ENCODE data around the gene MPHOSPH9.
"Not testable (repeated sequence)": the region's sequence is repeated elsewhere in the genome, so short reads cannot be mapped to it uniquely, and the experiment has no call there.

The MPHOSPH9 gene

DNA sequence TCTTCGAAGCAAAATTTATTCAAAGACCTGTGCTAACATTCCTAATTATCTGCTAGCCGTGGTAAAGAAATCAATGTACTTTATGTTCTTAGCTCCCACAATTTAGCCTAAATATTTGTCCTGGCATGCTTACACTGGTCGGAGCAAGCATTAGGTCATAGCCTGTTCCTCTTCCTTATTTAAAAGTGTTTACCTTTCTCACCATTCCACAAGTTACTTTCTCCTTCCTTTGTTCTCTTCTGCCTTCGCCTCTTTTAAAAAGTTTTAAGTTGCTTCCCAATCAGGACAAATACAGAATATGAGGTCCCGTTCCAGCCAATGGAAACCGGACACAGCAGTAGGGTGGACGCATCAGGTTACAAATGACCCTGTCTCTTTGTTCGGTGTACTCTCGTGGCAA lies 27.1 kb upstream of the MPHOSPH9 start:
- DNase-seq: no peak

DNA sequence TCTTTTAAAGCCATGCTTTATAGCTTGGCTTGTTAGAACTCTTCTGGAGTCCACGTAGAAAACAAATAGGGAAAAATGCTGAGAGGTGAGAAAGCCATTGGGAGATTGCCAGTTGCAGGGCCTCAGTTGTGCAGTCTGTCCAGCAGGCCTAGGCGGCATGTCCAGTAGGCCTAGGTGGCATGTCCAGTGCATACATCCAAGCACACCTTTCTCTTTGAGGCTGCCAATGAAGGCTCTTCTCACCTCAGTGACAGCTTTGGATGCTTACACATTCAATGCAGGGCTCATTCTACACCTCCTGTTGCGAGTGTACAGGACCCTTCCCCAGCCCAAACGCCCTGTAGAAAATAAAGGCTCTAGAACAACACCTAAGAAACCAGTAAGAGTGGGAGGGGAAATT lies 25.7 kb upstream of the MPHOSPH9 start:
- DNase-seq: no peak

DNA sequence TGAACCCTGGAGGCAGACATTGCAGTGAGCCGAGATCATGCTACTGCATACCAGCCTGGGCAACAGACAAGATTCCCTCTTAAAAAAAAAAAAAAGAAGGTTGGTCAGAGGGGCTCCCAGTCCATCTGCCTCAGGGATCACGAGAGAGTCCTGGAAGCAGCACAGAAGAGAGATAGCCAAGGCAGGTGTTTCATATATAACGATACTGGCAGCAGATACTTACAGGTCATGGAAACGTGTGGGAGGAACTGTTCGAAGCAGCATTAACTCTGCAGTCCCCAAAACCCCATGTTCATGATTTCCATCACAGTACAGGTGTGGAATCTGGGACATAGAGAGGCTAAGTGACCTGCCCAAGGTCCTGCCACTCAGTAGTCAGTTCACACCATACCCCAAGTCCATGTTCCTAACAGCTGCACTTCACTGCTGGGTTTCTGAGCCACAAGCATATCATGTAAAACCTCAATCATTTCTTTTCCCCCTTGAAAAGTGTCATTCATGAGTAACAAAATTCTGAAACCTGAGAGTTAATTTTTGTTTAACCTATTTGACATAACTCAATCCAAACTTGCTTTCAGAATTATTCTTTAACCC lies 22.0 kb upstream of the MPHOSPH9 start:
- no peak for DNase-seq

DNA sequence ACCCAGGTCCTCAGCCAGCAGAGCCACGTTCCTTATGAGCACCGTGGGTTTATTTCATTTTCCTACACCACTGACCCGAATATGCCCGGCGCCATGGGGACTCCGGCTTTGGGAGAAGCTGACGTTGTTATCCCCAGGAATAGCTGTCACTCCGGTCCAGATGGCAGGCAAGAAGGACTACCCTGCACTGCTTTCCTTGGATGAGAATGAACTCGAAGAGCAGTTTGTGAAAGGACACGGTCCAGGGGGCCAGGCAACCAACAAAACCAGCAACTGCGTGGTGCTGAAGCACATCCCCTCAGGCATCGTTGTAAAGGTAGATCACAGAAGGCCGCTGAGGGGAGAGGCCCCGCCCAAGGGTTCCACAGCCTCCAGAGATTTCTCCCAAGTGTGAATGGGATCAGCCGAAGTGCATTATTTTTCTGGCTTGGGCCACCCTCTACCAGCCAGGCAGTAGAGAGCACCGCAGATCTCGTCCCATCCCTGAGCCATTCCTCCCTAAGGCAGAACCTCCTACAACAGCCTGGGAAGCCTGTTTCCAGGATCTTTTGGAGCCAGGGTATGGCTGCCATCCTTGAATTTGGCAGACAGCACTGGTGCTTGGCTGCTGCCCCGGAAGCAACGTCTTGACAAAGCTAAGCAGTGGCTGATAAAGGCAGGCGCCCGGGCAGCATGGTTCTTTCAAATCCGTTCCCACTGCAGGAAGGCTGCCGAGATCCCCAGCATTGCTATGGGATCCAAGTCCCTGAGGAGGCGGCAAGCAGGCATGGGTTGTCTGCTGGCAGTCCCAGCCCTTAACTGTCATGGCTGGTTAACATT lies 20.9 kb upstream of the MPHOSPH9 start:
- DNase-seq: no peak

DNA sequence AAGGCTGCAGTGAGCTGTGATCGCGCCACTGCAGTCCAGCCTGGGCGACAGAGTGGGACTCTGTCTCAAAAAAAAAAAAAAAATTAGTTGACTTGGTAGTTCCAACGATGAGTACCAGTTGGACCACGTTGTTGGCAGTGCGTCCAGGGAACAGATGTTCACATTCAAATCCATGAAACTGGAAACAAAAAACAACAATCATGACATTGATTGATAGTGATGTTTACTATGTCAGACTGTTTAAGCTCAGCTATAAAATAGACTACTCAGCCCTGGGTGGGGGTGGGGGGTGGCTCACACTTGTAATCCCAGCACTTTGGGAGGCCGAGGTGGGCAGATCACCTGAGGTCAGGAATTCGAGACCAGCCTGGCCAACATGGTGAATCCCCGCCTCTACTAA lies 19.4 kb upstream of the MPHOSPH9 start:
- not testable (repeated sequence) for DNase-seq

DNA sequence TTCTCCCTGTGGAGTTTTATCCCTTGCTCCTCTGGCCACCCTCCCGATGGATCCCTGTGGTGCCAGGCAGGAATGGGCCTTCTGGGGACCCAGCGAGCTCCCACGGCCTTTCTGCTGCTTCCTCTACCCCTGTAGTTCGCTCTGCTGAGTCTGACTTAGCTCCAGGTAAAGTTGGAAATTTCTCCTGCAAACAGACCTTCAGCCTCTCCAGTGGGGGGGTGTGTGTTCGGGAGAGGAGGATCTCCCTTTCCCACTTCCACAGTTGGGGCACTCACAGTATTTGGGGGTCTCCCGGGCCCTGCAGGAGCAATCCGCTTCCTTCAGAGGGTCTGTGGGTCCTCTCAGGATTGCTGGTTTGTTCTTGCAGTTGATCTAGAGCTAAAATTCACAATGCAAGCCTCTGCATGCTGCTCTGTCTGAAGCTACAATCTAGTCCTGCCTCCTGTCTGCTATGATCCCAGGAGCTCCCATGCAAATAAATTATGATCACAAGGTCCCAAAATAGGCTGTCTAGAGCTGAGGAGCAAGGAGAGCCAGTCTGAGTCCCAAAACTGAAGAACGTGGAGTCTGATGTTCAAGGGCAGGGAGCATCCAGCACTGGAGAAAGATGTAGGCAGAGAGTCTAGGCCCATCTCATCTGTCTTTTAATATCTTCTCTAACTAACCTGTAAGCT lies 18.6 kb upstream of the MPHOSPH9 start:
- no peak for DNase-seq

DNA sequence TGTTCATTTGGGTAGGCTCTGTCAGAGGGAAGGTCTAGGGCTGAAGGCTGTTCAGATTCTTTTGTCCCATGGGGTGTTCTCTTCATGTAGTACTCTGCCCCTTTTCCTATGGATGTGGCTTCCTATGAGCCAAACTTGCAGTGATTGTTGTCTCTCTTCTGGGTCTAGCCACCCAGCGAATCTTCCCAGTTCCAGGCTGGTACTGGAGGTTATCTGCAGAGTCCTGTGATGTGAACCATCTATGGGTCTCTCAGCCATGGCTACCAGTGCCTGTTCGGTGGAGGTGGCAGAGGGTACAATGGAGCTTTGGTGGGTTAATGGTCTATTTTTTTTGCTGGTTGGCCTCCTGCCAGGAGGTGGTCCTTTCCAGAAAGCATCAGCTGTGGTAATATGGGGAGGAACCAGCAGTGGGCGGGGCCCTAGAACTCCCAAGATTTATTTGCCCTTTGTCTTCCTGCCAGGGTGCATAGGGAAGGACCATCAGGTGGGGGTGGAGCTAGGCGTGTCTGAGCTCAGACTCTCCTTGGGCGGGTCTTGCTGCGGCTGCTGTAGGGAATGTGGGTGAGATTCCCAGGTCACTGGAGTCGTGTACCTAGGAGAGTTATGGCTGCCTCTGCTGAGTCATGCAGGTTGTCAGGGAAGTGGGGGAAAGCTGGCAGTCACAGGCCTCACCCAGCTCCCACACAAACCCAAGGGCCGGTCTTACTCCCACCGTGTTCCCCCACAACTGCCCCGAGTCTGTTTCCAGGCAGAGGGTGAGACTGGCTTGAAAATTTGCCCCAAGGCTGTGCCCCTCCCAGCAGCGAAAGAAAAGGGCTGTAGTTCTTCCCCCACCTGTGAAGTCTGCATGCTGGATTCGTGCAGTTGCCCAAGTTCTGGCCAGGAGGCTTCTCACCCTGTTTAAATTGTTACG lies 17.8 kb upstream of the MPHOSPH9 start:
- no peak for DNase-seq

DNA sequence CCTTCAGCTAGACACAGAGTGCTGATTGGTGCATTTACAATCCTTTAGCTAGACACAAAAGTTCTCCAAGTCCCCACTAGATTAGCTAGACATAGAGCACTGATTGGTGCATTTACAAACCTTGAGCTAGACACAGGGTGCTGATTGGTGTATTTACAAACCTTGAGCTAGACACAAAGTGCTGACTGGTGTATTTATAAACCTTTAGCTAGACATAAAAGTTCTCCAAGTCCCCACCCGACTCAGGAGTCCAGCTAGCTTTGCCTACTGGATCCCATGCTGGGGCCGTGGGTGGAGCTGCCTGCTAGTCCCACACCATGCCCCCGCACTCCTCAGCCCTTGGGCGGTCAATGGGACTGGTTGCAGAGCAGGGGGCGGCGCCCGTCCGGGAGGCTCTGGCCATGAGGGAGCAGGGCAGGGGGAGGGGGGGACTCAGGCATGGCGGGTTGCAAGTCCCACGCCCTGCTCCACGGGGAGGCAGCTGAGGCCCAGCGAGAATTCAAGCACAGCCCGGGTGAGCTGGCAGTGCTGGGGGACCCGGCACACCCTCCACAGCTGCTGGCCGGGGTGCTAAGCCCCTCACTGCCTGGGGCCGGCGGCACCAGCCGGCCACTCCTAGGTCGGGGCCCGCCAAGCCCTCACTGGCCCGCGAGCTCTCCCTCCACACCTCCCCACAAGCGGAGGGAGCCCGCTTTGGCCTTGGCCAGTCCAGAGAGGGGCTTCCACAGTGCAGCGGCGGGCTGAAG lies 16.2 kb upstream of the MPHOSPH9 start:
- not testable (repeated sequence) for DNase-seq

DNA sequence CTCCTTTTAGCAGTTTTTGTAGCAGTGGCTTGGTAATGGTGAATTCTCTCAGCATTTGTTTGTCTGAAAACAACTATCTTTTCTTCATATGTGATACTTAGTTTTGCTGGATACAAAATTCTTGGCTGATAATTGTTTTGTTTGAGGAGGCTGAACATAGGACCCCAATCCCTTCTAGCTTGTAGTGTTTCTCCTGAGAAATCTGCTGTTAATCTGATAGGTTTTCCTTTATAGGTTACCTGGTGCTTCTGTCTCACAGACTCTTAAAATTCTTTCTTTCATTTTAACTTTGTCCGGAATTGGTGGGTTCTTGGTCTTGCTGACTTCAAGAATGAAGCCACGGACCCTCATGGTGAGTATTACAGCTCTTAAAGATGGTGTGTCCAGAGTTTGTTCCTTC lies 15.2 kb upstream of the MPHOSPH9 start:
- DNase-seq: not testable (repeated sequence)

DNA sequence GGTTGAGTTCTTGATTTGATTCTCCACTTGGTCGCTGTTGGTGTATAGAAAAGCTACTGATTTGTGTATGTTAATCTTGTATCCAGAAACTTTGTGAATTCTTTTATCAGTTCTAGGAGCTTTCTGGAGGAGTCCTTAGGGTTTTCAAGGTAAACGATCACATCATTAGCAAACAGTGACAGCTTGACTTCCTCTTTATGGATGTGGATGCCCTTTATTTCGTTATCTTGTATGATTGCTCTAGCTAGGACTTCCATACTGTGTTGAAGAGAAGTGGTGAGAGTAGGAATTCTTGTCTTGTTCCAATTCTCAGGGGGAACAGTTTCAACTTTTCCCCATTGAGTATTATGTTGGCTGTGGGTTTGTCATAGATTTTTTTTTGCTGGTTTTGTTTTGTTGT lies 12.7 kb upstream of the MPHOSPH9 start:
- no peak for DNase-seq

DNA sequence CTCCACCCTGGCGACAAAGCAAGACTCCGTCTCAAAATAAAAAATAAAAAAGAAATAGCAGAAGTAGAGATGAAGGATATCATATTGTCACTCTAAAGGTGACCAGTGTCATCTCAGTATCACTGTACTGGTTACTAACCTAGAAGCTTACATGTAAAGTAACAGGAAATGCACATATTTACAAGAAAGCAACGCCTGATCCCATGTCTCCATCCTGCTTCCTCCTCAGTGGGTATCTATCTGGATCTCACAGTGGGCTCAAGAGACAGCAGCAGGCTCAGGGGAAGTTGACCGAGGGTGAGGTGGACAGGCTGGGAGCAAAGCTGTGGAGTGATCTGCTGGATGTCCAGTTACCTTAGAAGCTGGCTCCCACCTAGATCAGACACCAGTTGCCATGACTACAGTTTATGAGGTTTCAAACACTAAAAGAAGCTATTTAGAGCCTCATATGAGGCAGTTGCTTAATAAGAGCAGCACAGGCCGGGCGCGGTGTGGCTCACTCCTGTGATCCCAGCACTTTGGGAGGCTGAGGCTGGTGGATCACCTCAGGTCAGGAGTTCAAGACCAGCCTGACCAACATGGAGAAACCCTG lies 10.8 kb upstream of the MPHOSPH9 start:
- DNase-seq: no peak

DNA sequence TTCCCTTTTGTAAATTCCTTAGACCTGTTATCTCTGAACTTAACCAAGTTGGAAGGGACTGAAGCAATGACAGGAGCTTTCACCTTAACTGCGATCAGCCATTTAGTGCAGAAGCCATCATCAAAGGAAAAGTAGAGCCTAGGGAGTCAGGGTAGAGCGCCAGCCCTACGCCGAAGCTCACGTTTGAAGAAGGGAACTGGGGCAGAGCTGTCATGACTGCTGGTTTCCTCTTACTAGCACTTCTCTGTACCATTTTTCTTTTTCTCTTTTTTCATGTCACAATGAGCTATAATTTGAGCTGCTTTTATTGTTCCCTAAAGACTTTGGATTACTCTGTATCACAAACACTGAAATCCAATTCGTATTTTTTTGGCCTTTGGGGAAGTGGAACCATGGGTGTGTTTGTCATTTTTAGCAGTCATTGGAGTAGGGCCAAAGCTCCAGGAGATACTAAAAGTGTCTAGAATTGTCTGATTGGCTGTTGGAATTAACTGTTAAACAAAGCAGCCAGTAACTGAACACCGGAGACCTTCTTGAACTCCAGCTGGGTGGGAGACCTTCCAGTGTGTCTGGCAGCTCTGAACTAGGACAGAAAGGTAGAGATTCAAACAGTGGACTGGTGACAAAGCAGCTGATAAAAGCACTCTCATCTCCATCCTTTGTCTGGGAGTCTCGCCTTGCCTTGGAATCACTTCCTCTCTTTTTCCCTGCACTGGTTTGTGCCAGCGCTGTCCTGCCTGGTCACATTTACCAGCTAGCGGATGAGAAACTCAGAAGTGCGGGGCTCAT lies 9.4 kb upstream of the MPHOSPH9 start:
- peak in 1 of 2 donors; percentile 28 for DNase-seq

DNA sequence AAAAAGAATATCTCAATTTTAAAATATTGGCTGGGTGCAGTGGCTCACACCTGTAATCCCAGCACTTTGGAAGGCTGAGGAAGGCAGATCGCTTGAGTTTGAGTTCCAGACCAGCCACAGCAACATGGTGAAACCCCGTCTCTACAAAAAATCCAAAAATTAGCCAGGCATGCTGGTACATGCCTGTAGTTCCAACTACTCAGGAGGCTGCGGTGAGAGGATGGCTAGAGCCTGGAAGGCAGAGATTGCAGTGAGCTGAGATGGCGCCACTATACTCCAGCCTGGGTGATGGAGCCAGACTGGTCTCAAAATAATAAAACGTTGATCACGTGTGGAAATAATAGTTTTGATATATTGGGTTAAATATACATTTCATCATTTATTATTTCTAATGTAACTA lies 6.0 kb upstream of the MPHOSPH9 start:
- no peak for DNase-seq

DNA sequence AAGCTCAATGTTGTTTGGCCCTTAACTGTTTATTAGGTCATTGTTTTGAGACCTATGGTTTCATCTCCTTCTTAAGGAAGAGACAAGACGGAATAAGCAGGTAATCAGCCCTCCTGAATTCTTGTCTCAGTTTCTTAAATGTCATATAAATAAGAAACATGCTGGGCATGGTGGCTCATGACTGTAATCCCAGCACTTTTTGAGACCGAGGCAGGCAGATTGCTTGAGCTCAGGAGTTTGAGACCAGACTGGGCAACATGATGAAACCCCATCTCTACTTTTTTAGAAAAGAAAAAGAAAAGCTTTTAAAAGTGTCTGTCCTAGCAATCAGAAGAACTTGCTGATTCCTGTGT lies 5.4 kb upstream of the MPHOSPH9 start:
- DNase-seq: no peak

DNA sequence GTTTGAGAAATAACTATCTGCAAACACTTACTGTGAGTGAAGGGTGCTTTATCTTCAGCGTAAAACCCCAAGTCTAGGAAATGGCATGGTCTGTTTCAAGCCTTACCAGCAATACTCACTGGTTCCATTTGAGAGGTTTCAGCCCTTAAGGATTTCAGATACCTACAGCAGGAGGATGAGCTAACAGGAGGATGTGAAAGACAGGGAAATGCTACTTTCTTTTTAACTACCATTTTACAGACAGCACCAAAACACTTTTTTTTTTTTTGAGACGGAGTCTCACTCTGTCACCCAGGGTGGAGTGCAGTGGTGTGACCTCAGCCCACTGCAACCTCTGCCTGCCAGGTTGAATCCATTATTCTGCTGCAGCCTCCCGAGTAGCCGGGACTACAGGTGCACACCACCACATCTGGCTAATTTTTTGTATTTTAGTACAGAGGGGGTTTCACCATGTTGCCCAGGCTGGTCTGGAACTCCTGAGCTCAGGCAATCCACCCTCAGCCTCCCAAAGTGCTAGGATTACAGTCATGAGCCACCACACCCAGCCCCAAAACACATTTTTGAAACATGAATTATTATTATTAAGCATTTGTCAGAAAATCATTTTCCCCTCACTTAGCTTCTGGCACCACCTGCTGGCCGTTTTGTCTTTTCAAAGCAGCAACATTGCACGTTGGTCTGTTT lies 4.8 kb upstream of the MPHOSPH9 start:
- peak; percentile 42 to 84 for DNase-seq

DNA sequence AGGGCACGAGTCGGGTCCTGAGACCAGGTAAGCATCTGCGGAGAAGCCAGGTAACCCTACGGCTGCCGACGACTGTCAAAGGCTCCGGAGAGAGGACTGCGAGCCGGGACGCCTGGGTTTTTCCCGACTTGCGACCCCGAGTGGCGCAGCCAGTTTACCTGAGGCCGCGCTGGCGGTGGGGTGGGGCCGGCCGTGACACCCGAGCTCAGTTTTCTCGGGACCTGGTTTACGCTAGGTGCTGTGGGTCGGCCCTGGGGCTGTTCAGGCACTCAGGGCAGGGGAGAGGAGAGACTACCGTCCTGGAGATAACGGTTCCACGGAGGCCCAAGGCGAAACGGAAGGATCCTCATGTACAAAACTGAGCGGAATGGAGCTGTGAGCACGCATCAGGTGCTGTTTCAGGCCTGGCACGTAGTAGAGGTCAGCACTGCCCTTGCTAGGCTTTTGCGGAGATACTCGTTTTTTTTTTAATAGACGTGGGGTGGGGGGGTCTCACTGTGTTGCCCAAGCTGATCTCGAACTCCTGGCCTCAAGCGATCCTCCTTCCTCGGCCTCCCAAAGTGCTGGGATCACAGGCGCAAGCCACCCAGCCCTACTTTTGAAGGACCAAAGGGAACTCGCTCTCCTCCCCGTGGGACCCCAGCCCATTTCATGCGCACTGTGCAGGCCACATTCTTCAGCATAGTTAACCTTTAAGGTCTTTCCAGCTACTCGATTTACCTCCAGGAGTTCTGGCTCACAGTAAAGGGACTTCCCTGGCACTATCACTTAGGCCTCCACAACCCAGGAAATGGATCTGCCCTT lies 766 bp upstream of the MPHOSPH9 start:
- no peak for DNase-seq

DNA sequence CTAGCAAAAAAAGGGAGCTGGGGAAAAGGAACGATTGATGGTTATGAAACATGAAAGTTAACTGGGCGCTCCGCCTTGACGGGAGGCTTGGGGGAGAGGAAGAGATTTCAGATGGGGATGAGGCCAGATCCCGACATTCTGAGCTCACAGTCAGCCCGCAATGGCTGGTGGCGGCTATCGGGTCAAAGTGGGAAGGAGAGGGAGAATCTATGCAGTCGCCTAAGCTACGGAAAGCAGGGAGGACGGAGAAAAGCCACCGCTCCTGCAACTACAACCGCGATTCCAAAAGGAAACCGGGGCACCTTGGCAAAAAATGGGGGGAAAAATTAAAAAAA lies 502 bp downstream of the MPHOSPH9 start:
- DNase-seq: no peak

DNA sequence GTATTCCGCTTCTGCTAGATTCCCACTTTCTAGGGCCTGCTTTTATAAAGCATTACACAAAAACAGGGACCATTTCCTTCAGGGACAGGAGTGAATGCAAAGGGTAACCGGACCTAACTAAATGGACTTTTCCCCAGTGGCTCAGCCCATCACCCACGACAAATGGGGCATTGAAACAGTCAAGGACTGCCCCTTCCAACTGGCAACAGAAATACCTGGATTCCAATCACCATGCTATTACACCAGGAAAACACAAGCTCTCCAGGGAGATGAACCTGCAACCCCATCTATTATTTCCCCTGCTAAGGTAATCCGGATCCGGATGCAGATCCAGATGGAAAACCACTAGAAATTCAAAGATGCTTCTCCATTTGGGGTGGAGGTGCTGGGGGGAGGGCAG lies 1.0 kb downstream of the MPHOSPH9 start:
- DNase-seq: no peak

DNA sequence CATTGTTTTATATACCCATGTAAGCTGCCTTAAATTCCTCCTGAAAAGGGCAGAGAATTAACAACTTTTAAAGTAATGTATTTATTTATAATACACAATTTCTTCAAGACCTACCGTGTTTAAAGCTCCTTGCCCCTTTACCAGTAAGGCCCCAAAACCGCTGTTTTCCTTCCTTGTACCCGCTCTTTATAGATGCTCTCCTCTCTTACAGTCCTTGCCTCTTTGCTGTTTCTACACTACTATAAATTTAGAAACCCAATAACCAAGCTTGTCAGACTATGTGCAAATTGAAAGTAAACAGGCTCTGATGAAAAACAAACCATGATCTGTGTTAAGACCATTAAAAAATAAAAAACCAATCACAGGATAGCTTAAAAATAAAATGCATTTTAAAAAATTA lies 3.9 kb downstream of the MPHOSPH9 start:
- DNase-seq: no peak
